HepG2 (cell line): ENCODE results near the gene CLPSL2.

Source experiments
- ELF1 ChIP-seq: sonication (generic); formaldehyde crosslinking; IDR thresholded peaks from 2 replicates; pipeline ENCODE4 v1.4.0; 2020; ENCODE audit warnings: missing genetic modification reagents
- KDM1A ChIP-seq: IDR thresholded peaks from 2 replicates; pipeline ENCODE4 v1.6.1; 2016; ENCODE audit warnings: missing compliant biosample characterization
- POLR2A ChIP-seq, 2 experiments: IDR thresholded peaks; 2 replicates each; pipeline ENCODE4 v1.6.1; 2011; ENCODE audit warnings: low read depth in 2 of 2, low read length in 2 of 2, mild to moderate bottlenecking in 1 of 2, moderate library complexity in 1 of 2; ENCODE audit not compliant: insufficient read depth in 1 of 2
- TF ChIP-seq, protein P1 (sequence below): sonication (generic); formaldehyde crosslinking; IDR thresholded peaks from 2 replicates; pipeline ENCODE4 v1.4.0; 2020; ENCODE audit warnings: low read depth, missing genetic modification reagents
- TF ChIP-seq, protein P2 (sequence below), 2 experiments: sonication (generic) in 1 of 2; formaldehyde crosslinking in 1 of 2; IDR thresholded peaks; 2 replicates each; pipeline versions ENCODE4 v1.4.0 to v1.6.1; 2018 to 2020; ENCODE audit warnings: missing genetic modification reagents in 2 of 2, borderline replicate concordance in 1 of 2, low read depth in 1 of 2, mild to moderate bottlenecking in 1 of 2, missing biosample characterization in 1 of 2
- TF ChIP-seq, protein P3 (sequence below): sonication (generic); formaldehyde crosslinking; IDR thresholded peaks from 2 replicates; pipeline ENCODE4 v1.4.0; 2020; ENCODE audit warnings: missing genetic modification reagents, borderline replicate concordance

DNA sequence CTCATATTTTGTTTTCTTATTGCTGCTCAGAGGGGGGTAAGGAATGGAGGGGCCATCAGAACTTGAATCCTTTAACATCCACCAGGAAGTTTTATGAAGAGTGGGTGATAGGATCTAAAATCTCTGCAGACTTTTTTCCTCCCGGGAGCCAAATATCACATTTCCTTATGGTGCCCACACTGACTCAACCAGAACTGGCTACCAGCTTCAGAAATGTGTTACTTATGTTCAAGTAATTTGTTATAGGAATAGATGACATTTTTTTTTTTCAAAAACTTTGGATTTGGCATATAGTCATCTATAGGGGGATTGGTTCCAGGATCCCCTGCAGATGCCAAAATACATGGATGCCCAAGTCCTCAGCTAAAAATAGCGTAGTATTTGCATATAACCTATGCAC is 47.2 kb downstream of the CLPSL2 start:
- no peak for TF ChIP-seq ELF1 (CRISPR knock-in tag)
- TF ChIP-seq, protein P1, sequence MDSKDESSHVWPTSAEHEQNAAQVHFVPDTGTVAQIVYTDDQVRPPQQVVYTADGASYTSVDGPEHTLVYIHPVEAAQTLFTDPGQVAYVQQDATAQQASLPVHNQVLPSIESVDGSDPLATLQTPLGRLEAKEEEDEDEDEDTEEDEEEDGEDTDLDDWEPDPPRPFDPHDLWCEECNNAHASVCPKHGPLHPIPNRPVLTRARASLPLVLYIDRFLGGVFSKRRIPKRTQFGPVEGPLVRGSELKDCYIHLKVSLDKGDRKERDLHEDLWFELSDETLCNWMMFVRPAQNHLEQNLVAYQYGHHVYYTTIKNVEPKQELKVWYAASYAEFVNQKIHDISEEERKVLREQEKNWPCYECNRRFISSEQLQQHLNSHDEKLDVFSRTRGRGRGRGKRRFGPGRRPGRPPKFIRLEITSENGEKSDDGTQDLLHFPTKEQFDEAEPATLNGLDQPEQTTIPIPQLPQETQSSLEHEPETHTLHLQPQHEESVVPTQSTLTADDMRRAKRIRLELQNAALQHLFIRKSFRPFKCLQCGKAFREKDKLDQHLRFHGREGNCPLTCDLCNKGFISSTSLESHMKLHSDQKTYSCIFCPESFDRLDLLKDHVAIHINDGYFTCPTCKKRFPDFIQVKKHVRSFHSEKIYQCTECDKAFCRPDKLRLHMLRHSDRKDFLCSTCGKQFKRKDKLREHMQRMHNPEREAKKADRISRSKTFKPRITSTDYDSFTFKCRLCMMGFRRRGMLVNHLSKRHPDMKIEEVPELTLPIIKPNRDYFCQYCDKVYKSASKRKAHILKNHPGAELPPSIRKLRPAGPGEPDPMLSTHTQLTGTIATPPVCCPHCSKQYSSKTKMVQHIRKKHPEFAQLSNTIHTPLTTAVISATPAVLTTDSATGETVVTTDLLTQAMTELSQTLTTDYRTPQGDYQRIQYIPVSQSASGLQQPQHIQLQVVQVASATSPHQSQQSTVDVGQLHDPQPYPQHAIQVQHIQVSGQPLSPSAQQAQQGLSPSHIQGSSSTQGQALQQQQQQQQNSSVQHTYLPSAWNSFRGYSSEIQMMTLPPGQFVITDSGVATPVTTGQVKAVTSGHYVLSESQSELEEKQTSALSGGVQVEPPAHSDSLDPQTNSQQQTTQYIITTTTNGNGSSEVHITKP, result no peak
- TF ChIP-seq KDM1A (CRISPR knock-in tag), result no peak
- TF ChIP-seq, protein P2, sequence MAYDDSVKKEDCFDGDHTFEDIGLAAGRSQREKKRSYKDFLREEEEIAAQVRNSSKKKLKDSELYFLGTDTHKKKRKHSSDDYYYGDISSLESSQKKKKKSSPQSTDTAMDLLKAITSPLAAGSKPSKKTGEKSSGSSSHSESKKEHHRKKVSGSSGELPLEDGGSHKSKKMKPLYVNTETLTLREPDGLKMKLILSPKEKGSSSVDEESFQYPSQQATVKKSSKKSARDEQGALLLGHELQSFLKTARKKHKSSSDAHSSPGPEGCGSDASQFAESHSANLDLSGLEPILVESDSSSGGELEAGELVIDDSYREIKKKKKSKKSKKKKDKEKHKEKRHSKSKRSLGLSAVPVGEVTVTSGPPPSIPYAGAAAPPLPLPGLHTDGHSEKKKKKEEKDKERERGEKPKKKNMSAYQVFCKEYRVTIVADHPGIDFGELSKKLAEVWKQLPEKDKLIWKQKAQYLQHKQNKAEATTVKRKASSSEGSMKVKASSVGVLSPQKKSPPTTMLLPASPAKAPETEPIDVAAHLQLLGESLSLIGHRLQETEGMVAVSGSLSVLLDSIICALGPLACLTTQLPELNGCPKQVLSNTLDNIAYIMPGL (CRISPR knock-in tag; IDR thresholded peaks at IDR 0.05; ENCODE audit: borderline replicate concordance in 1 of 2, low read depth in 1 of 2), result no peak
- TF ChIP-seq POLR2A (IDR thresholded peaks at IDR 0.05; ENCODE audit: insufficient read depth in 1 of 2, low read depth in 2 of 2, low read length in 2 of 2), result no peak
- TF ChIP-seq, protein P3, sequence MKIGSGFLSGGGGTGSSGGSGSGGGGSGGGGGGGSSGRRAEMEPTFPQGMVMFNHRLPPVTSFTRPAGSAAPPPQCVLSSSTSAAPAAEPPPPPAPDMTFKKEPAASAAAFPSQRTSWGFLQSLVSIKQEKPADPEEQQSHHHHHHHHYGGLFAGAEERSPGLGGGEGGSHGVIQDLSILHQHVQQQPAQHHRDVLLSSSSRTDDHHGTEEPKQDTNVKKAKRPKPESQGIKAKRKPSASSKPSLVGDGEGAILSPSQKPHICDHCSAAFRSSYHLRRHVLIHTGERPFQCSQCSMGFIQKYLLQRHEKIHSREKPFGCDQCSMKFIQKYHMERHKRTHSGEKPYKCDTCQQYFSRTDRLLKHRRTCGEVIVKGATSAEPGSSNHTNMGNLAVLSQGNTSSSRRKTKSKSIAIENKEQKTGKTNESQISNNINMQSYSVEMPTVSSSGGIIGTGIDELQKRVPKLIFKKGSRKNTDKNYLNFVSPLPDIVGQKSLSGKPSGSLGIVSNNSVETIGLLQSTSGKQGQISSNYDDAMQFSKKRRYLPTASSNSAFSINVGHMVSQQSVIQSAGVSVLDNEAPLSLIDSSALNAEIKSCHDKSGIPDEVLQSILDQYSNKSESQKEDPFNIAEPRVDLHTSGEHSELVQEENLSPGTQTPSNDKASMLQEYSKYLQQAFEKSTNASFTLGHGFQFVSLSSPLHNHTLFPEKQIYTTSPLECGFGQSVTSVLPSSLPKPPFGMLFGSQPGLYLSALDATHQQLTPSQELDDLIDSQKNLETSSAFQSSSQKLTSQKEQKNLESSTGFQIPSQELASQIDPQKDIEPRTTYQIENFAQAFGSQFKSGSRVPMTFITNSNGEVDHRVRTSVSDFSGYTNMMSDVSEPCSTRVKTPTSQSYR (CRISPR knock-in tag), result no peak
